D341Med (cell line): ENCODE results near the gene C11orf87.

Experiments used
- DNase-seq: peaks from one replicate; pipeline ENCODE4 v3.0.0; 2012; ENCODE audit warnings: low spot score

Gene C11orf87

GRCh38 chr11:109421981-109422869 lies at the start of gene C11orf87:
Gene C11orf87, plus strand, starts transcription at chr11:109422190. Its CDS starts 1,444 bp downstream, at chr11:109423634.
- peak; percentile 34 for DNase-seq

DNA sequence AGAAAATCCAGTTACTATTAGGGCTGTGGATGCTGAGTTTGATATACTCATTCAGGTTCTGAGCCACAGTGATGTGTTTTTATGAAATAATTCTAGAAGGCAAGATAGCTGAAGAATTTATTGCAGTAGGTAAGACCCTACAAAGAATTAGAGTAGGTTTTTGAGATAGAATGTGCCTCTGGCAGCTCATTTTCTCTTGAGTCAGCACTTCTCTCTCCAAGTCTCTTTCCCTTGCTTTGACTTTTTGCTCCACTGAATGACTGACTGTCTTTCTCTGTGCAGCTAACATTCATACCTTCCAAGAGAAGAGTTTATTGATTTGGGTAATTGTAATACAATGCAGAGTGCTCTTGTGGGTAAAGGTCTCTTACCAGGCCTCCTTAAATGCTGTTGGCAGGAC lies 48.0 kb upstream of the C11orf87 start:
- DNase-seq = no peak

- no peak for DNase-seq
Observed at GRCh38 chr11:109374441-109374840, 47.5 kb upstream of the C11orf87 start.

DNA sequence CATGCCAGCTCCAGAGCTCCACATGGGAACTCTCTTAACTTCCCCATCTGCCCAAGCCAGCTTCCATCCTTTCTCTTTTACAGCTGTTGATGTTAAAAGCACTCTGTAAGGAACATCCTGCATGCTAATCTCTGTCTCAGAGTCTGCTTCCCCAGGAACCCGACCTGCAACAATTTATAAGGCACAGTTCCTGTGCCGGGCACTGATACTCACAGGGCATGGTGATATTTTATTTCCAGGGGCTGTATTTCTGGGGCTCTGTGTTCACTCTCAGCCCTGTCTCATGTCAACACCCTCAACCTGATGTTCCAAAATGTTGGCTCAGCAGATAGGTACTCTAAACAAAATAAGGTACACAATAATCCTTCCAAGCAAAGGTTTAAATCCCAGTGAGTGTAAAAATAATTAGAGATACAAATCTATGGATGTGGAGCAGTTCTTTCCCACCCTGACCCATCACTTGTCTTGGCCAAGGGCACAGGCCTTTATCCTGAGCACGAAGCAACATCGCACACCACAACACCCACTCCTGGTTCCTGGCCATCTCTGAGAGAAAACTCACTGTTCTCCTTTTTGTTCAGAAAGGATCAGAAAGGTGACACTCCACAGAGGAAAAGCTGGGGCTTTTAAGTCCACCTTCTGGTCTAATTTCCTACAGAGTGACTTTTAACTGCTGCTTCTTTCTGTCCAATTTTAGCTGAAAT lies 44.8 kb upstream of the C11orf87 start:
- no peak for DNase-seq

- no peak for DNase-seq
Observed at GRCh38 chr11:109378034-109378433, 44.0 kb upstream of the C11orf87 start.

DNA sequence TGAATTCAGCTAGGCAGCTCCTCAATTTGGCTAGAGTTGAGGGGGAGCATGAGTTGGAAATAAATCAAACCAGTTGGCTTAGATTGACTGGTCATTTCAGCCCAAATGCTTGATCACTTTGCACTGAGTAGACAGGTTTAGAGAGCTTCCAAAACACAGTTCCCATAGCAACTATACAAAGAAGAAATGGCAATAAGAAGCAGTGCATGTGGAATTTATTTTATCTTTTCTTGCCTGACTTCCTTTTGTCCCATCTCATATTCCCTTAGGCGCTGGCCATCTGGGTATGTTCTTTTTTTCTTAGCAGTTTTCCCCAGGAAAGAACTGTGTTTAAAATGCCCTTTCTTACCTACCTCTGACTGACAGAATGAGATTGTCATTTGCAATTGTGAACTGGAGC lies 38.7 kb upstream of the C11orf87 start:
- DNase-seq = no peak

DNA sequence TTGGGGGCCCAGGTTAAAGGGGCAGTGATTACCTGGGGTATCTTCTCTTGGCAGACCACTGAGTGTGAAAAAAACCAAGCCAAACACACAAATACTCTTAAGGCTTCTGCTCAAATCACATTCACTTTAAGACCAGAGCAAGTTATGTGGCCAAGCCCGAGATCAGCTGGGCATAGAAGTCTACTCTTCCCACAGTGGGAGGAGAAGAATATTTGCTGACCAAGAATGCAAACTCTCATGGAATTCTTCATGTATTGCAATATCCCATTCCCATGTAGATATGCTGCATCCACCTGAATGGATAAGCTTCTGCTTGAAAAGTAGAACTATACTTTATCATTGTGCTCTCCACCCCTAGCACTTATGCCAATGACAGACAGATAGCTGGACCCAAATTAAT lies 37.1 kb upstream of the C11orf87 start:
- DNase-seq = no peak

- DNase-seq = no peak
Observed at GRCh38 chr11:109388982-109389381, 33.0 kb upstream of the C11orf87 start.

GRCh38 chr11:109390752-109391151 lies 31.2 kb upstream of the C11orf87 start:
- DNase-seq = no peak

- DNase-seq = no peak
Observed at GRCh38 chr11:109401545-109401944, 20.4 kb upstream of the C11orf87 start.

DNA sequence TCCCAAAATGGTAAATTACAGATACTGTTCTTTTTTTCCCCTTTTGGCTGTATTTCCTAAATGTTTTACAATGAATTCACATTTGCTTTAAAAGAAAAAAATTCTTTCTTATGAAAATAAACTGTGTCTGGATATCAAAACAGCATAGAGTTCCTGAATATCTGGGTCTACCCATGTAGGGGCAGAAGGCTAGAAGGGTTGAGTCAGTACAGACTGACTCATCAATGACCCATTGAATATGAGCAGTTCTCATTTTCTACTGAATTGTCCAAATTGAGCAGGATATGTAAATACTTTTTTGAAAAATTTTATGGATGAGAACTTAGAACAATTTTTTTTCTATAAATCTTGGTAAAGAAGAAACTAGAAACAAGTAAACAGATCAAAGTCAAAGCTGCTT lies 16.3 kb upstream of the C11orf87 start:
- DNase-seq = no peak

- DNase-seq = no peak
Observed at GRCh38 chr11:109416601-109417000, 5.4 kb upstream of the C11orf87 start.

DNA sequence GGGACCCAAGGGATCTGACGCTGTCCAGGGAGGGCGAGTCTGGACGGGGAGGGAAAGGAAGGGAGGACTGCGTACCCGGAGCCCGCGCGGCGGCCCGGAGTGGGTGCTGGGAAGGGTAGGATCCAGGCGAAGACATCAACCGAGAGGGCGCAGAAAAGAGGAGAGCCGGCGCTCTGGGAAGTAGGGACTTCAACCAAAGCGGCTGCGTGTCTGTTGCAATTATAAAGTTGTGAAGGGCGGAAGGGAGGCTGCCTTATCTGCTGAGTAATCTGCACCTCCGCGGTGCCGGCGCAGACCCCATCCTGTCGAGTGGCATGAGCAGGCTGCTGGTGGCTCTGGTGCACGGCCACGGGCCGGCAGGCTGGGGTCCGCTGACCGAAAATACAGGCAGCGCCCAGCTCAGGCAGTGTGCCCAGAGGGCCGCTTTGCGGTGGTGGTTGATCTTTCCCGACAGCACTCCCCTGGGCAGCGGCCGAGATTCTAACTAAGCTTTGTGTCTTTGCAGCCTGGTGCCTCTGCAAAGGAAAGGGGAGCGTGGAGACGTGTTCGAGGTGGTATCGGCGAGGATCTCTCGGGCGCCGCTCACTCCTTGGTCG lies 978 bp downstream of the C11orf87 start:
- peak; percentile 50 for DNase-seq

GRCh38 chr11:109423466-109424190 lies 1.6 kb downstream of the C11orf87 start:
- peak; percentile 46 for DNase-seq

- DNase-seq = no peak
Observed at GRCh38 chr11:109424901-109425300, 2.9 kb downstream of the C11orf87 start.

- peak; percentile 28 for DNase-seq
Observed at GRCh38 chr11:109425554-109425953, 3.6 kb downstream of the C11orf87 start.

DNA sequence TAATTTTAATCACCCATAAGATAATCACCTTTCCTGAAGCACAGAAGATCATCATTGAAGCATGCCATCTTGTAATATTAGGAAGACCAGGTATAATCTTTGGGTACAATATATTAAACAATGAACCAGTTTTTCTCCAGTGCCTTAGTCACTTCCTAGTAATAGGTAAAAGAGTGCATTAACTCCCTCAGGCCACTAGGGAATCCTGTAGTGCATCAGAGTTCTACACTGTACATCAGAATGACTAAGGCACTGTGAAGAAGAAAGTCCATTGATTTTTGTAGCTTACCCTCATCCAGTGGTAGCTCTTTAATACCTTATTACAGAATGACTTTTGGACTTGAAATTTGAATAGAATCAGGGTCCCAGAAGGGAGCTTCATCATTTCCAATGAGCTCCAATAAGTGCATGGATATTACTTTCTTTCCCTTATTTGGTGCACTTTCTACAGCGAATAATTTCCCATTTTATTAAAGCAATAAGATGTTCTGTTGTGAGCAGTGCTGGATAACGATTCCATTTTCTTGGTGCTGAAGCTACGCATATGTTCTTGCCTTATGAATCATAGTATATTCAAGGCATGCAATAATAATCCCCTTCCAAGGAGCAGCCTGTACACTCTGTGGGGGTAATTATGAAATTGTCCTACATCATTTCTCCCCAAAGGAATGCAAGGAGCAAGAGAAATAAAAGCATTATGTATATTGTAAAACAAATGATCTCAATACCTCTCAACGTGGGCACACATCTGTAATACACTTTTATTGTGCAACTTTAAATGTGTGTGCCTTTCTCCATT lies 4.7 kb downstream of the C11orf87 start:
- no peak for DNase-seq

GRCh38 chr11:109432105-109432504 lies 10.1 kb downstream of the C11orf87 start:
- no peak for DNase-seq

GRCh38 chr11:109433753-109434256 lies 11.8 kb downstream of the C11orf87 start:
- DNase-seq = no peak

GRCh38 chr11:109435121-109435742 lies 13.2 kb downstream of the C11orf87 start:
- no peak for DNase-seq

GRCh38 chr11:109439684-109440083 lies 17.7 kb downstream of the C11orf87 start:
- no peak for DNase-seq
